ENCODE results near the gene PLEKHH2.

DNA sequence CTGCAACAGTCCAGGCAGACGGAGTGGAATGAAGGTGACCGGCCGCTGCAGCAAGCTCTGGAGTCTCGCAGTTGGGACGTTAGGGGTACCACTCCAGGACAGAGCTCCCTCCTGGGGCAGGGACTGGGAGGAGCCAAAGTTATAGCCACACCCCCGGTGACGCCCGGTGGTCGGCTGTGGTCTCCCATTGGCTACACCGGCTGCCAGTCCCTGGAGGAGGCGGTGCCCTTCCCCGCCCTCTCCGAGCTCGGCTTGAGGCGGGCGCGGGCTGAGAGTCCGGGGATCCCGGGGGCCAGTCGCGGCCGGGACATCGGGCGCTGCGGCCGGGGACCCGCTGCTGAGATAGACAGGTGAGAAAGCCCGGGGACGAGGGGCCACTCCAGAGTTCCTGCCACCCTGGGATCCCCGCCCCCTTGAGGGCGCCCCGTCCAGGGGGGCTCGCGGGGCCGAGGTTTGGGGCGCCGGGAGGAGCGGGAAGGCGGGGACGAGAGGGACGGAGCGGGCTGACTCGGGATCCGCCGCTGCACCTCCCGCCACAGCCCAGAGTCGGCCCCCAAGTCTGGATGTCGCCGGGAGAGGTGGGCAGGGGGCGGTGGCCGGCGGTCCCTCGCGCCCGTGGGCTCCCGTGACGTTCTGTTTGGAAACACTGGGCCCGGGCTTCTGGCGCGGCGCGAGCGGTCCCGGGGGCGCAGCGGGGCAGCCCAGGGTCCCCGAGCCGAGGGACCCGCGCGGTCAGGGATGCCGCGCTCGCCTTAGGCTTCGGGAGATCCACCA lies at the start of gene PLEKHH2:
- TF ChIP-seq CTCF (IDR thresholded peaks at IDR 0.05) (no peak), ZFX (IDR thresholded peaks at IDR 0.05; ENCODE audit: borderline replicate concordance) (no peak)
